IPS-15b (cell line): ENCODE measurements around the gene KLHL1.

Experiments
- H3K27me3 ChIP-seq: one replicate; pipeline ENCODE4 v1.6.1; 2013; ENCODE audit warnings: low read length; ENCODE audit not compliant: control insufficient read depth, insufficient read depth
- H3K36me3 ChIP-seq: one replicate; pipeline ENCODE4 v1.6.1; 2013; ENCODE audit warnings: low read length; ENCODE audit not compliant: control insufficient read depth, insufficient read depth
- H3K4me1 ChIP-seq: one replicate; pipeline ENCODE4 v1.6.1; 2013; ENCODE audit warnings: mild to moderate bottlenecking, low read length; ENCODE audit not compliant: control insufficient read depth, insufficient read depth
- H3K4me3 ChIP-seq: one replicate; pipeline ENCODE4 v1.5.1; 2013; ENCODE audit warnings: low read depth, low read length
- H3K9ac ChIP-seq: one replicate; pipeline ENCODE4 v1.6.1; 2013; ENCODE audit warnings: low read depth, mild to moderate bottlenecking, low read length
- H3K9me3 ChIP-seq: one replicate; pipeline ENCODE4 v1.6.1; 2013; ENCODE audit warnings: mild to moderate bottlenecking, low read length; ENCODE audit not compliant: control insufficient read depth, insufficient read depth

Gene KLHL1

GRCh38 chr13:69866555-69866954, 241.7 kb downstream of the KLHL1 start:
- H3K9ac ChIP-seq = no peak overlapping the region
- no peak overlapping the region for H3K4me3 ChIP-seq
- H3K4me1 ChIP-seq = no peaks in the 10 kb centered on the region
- no peaks in the 10 kb centered on the region for H3K36me3 ChIP-seq
- H3K9me3 ChIP-seq = no peaks in the 10 kb centered on the region
- no peaks in the 10 kb centered on the region for H3K27me3 ChIP-seq

DNA sequence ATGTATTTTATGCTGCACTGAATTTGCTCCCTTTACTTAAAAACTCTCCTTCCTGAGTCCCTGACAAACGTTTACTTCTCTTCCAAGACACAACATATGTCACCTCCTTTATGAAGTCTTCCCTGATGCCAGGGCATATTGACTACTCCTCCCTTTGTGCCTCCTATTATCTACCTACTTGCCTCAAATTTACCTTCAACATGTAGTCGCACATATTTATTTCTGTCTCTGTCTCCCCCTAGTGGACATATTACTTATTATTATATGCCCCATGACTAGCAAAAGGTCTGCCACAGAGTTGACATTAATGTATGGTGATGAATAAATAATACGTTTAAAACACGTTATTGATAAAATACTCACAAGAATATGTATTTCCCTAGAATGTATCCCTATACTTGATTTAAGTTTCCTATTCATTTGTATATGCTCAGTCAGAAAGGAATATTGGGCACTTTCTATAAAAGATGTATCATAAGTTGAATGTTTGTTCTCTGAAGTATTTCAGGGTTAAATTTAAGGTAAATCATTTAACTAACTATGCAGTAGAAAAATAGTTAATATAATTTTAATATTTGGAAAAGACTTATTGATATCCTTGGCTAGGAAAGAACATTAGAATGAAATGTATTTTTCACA, 250.9 kb downstream of the KLHL1 start:
- H3K27me3 ChIP-seq = no peaks in the 10 kb centered on the region
- no peaks in the 10 kb centered on the region for H3K4me1 ChIP-seq
- H3K9ac ChIP-seq = no peak overlapping the region
- no peaks in the 10 kb centered on the region for H3K36me3 ChIP-seq
- H3K4me3 ChIP-seq = no peak overlapping the region
- H3K9me3 ChIP-seq = no peaks in the 10 kb centered on the region

GRCh38 chr13:69856331-69856730, 251.9 kb downstream of the KLHL1 start:
- Histone ChIP-seq H3K9ac (no peak overlapping the region), H3K9me3 (no peaks in the 10 kb centered on the region), H3K36me3 (no peaks in the 10 kb centered on the region), H3K4me3 (no peak overlapping the region), H3K27me3 (no peaks in the 10 kb centered on the region), H3K4me1 (no peaks in the 10 kb centered on the region)

GRCh38 chr13:69828527-69828926, 279.7 kb downstream of the KLHL1 start:
- no peak overlapping the region for H3K4me3 ChIP-seq
- no peaks in the 10 kb centered on the region for H3K9me3 ChIP-seq
- H3K4me1 ChIP-seq = peaks cover 6% of the 10 kb centered on the region
- H3K27me3 ChIP-seq = no peaks in the 10 kb centered on the region
- H3K36me3 ChIP-seq = no peaks in the 10 kb centered on the region
- H3K9ac ChIP-seq = no peak overlapping the region

- no peaks in the 10 kb centered on the region for H3K4me1 ChIP-seq
- no peaks in the 10 kb centered on the region for H3K36me3 ChIP-seq
- H3K4me3 ChIP-seq = no peak overlapping the region
- no peaks in the 10 kb centered on the region for H3K27me3 ChIP-seq
- no peak overlapping the region for H3K9ac ChIP-seq
- no peaks in the 10 kb centered on the region for H3K9me3 ChIP-seq
Measured at GRCh38 chr13:69820180-69820579, 288.1 kb downstream of the KLHL1 start.

DNA sequence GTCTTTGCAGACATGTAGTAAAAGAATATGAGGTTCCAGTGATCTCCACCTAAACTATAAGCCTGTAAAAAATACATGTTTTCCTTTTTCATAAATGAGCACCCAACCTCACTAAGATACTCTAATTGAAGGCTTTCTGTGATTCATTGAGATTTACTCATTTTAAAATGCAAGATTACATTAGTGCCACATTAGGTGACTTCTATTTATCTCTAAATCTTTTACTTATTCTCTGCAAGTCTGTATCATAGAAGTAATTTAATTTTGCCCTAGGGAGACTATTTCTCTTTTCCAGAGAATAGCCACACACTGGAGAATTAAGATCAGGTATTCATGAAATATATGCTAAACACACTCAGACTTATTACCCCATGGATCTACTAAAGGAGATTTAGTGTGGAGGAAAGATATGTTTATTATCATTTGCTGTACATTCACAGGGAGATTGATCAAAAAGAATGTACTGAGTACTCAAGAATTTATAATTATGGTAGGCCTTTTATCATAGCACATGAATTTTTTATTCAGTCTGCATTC, 290.9 kb downstream of the KLHL1 start:
- Histone ChIP-seq H3K9me3 (no peaks in the 10 kb centered on the region), H3K27me3 (no peaks in the 10 kb centered on the region), H3K4me1 (no peaks in the 10 kb centered on the region)

DNA sequence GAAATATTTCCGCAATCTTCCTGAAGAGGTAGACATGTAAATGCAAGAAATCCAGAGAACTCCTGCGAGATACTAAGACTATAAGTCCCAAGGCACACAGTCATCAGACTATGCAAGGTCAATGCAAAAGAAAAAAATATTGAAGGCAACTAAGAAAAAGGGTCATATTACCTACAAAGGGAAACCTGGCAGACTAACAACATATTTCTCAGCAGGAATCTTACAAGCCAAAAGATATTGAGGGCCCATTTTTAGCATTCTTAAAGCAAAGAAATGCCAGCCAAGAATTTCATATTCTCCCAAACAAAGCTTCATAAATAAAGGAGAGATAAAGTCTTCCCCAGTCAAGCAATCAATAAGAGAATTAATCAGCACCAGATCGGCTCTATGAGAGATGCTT, 299.1 kb downstream of the KLHL1 start:
- no peak overlapping the region for H3K4me3 ChIP-seq
- H3K9ac ChIP-seq = no peak overlapping the region
- no peaks in the 10 kb centered on the region for H3K4me1 ChIP-seq
- no peaks in the 10 kb centered on the region for H3K9me3 ChIP-seq
- H3K36me3 ChIP-seq = no peaks in the 10 kb centered on the region
- no peaks in the 10 kb centered on the region for H3K27me3 ChIP-seq

More for the DNA sequence above, 290.9 kb downstream of the KLHL1 start:
- no peaks in the 10 kb centered on the region for H3K36me3 ChIP-seq
- no peak overlapping the region for H3K9ac ChIP-seq
- H3K4me3 ChIP-seq = no peak overlapping the region

- Histone ChIP-seq H3K27me3 (no peaks in the 10 kb centered on the region), H3K9ac (no peak overlapping the region), H3K36me3 (no peaks in the 10 kb centered on the region), H3K4me3 (no peak overlapping the region), H3K9me3 (no peaks in the 10 kb centered on the region), H3K4me1 (no peaks in the 10 kb centered on the region)
Measured at GRCh38 chr13:69796256-69796655, 312.0 kb downstream of the KLHL1 start.

DNA sequence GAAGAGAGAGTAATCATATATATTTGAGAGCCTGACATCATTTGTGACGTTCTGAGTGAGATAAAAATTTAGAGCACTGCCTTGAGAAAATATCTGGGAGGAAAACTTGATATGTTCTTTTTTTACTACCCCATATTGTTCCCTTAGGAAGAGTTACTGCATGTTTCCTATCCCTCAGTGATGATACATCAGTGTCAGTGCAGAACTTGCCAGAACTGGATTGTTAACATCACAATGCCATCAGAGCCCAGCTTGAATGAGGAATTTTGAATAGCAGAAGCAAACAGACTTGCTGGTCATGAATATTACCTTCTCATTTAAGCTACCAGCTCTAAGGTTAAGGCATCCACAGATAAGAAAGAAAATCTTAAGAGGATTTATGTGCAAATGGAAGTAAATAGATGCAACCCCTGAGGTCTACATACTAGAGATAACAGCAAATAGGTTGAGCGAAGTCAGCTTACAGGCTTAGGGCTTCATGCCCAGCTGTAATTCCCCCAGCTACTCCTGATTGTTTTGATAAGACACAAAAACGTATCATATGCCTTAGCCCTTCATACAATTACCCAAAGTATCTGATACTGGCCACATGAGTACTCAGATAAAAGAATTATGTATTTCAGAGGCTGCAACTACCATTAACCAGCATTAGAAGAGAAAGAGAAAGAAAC, 314.3 kb downstream of the KLHL1 start:
- no peaks in the 10 kb centered on the region for H3K9me3 ChIP-seq
- H3K4me1 ChIP-seq = no peaks in the 10 kb centered on the region
- H3K27me3 ChIP-seq = no peaks in the 10 kb centered on the region
- H3K4me3 ChIP-seq = no peak overlapping the region
- no peak overlapping the region for H3K9ac ChIP-seq
- no peaks in the 10 kb centered on the region for H3K36me3 ChIP-seq

- H3K4me1 ChIP-seq = no peaks in the 10 kb centered on the region
- H3K4me3 ChIP-seq = no peak overlapping the region
- no peaks in the 10 kb centered on the region for H3K27me3 ChIP-seq
- H3K9ac ChIP-seq = no peak overlapping the region
- H3K36me3 ChIP-seq = no peaks in the 10 kb centered on the region
- no peaks in the 10 kb centered on the region for H3K9me3 ChIP-seq
Measured at GRCh38 chr13:69776937-69777336, 331.3 kb downstream of the KLHL1 start.

GRCh38 chr13:69769608-69770007, 338.6 kb downstream of the KLHL1 start:
- H3K9me3 ChIP-seq = no peaks in the 10 kb centered on the region
- H3K4me3 ChIP-seq = no peak overlapping the region
- H3K9ac ChIP-seq = no peak overlapping the region
- H3K36me3 ChIP-seq = no peaks in the 10 kb centered on the region
- no peaks in the 10 kb centered on the region for H3K4me1 ChIP-seq
- no peaks in the 10 kb centered on the region for H3K27me3 ChIP-seq

DNA sequence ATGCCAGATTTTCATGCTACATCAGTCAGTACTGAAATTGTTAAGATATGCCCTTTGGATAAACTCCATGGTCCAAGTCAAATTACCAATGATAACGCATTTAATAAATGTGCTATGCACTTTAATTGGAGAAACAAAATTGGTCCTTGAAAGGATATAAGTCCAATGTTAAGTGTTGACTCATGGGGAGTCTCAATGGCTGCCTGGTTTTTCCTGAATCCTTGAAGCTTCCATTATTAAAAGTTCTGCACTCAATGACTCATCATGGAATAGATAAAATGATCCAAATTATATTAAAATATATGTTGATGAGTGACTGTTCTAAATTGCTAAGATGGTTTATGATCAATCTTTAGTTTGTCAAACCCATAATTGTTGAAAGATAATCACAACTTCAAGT, 346.7 kb downstream of the KLHL1 start:
- Histone ChIP-seq H3K27me3 (no peaks in the 10 kb centered on the region), H3K9me3 (no peaks in the 10 kb centered on the region), H3K4me1 (no peaks in the 10 kb centered on the region), H3K4me3 (no peak overlapping the region), H3K9ac (no peak overlapping the region), H3K36me3 (no peaks in the 10 kb centered on the region)
